Measurements from ENCODE around the gene CHAD.
"Not testable (repeated sequence)": the region's sequence is repeated elsewhere in the genome, so short reads cannot be mapped to it uniquely, and the experiment has no call there.

The CHAD gene

DNA sequence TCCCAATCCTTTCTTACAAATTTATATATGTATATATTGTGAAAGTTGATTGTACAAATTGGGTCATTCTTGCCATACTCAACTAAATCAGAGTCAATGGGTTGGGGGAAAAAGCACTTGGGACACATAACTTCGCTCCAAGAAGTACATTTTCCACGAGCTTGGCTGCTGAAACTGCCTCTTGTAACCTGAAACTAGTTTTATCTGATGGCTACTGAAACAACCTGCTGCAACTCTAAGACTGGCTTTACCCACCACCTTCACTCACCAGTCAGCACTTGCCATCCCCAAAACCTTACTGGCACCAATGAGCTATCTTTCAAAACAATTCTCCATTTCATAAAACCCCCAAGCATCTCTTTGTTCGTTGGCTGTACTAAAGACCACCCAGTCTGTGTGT is 25.1 kb upstream of the CHAD start:
- no peak for DNase-seq (ENCODE audit: low spot score)

DNA sequence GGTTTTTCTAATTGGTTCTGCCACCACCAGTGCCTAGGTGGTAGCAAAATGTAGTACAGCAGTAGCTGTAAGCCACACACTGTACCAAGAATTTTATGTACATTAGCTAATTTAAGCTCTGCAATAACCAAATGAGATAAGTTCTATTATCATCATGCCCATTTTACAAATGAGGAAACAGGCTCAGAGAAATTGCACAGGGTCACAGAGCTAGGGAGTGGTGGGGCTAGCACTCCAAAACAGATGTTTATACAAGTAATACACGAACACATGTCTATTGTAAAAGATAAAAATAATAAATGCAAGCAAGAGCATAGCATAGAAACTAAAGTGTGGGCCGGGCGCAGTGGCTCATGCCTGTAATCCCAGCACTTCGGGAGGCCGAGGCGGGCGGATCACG is 23.5 kb upstream of the CHAD start:
- no peak for DNase-seq (ENCODE audit: low spot score)

GRCh38 chr17:50491505-50491904 is 22.8 kb upstream of the CHAD start:
- no peak for DNase-seq (ENCODE audit: low spot score)

GRCh38 chr17:50488880-50489279 is 20.2 kb upstream of the CHAD start:
- no peak for DNase-seq (ENCODE audit: low spot score)

DNA sequence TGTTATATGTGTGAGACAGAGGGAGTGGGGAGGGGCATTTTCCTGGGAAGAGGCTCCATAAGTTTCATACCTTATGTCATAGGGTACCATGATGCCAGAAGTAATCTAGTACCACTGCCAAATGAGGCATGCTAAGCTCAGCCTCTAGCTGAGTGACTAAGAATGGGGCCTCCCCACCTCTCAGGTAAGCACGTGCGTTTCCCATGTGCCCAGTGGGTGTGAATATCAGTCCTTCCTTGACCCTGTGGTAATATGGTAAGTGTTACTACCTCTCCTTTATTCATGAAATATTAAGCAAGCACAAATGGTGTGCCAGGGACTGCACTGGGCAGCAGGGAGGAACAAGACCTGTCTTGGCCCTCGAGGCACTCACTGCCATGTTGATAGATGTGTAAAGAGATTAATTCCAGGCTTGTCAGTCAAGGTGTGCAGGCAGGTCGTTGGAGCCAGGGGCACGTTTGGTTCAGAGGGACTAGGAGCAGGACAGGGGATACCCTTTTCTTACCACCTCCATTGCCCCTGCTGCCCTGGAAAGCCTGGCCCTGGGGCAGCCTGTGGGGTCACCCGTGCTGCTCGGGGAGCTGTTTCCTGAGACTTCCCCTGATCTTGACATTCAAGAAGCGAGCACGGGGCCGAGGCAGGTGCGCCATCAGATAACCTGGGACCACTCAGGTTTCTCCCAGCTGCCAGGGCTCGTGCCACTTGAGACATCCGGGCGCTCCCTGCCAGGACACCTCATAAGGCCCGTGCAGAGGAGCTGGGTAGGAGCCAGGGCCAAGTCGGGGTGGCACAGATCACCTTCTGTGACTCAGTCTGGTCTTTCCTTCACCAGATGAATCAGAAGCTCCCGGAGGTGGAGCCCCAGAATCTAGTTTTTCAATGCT is 18.8 kb upstream of the CHAD start:
- DNase-seq (ENCODE audit: low spot score): no peak

DNA sequence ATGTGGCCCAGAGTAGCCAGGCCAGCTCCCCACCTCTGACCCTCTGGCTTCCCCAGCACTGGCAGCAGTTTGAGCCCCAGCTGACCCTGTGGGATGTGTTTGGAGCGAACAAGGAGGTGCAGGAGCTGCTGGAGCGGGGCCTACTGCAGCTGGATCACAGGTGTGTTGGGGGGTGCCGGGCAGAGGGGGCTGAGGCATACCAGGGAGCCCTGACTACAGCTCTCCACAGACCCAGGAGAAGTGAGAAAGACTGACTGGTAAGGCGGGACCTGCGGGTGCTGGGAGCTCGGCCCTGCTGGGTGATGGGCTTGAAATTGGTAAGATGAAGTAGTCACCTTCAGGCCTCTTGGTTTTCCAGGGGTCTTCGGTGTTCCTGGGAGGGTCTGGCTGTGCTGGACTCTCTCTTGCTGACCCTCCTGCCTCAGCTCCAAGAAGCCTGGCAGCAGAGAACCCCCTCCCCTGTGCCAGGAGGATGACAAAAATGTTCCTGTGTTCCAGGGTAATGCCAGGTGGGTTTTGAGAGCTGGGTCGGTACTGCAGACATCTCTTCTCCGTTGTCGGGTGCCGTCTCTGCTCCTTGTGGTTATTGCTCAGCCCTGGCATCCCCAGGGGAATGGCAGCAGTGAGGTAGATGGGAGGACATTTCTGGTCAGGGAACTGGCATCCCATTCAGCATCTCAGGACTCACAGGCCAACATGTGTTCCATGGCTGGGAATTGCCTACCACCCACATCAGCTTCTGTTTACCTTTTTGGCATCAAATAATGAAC is 15.9 kb upstream of the CHAD start:
- DNase-seq (ENCODE audit: low spot score): no peak

DNA sequence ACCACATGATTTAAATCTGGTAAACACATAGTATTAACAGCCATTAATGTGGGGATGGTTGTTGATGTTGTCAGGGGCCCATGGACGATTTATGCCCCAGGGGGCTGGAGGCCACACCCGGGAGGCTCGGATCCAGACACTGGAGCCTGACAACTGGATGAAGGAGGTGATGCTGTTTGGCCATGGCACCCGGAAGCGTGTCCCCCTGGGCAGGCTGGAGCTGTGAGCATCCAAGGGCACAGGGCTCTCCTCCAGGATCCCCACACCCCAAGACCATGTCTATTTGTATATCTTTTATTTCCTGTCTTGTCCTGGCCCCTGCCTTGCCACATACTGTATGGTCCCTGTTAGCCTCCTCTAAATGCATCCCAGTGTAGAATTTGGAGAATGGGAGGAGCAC is 14.6 kb upstream of the CHAD start:
- no peak for DNase-seq (ENCODE audit: low spot score)

GRCh38 chr17:50482516-50482915 is 13.8 kb upstream of the CHAD start:
- DNase-seq (ENCODE audit: low spot score): peak; percentile 87

- no peak for DNase-seq (ENCODE audit: low spot score)
These were observed 13.4 kb upstream of the CHAD start for GRCh38 chr17:50482110-50482509.

- no peak for DNase-seq (ENCODE audit: low spot score)
These were observed 13.0 kb upstream of the CHAD start for GRCh38 chr17:50481648-50482047.

DNA sequence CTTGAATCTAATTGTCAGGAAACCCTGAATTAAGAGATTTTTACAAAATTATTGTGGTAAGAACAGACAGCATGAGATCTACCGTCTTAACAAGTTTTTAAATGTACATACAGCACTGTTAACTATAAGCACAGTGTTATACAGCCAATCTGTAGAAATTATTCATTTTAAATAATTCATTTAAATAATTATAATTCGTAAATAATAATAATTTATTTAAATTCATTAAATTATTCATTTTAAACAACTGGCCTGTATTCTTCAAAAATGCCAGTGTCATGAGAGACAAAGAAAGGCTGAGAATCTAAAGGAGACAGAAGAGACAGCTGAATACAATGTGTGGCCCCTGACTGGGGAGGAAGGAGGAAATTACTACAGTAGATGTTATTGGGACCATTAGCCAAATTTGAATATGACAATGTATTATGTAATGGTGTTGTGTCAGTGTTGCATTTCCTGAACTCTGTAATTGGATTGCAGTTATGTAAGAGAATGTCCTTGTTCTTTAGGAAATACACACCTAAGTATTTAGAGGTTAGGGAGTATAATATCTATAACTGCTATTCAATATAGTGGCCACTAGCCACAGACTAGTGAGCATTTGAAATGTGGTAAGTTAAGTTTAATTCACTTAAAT is 12.3 kb upstream of the CHAD start:
- DNase-seq (ENCODE audit: low spot score): no peak

DNA sequence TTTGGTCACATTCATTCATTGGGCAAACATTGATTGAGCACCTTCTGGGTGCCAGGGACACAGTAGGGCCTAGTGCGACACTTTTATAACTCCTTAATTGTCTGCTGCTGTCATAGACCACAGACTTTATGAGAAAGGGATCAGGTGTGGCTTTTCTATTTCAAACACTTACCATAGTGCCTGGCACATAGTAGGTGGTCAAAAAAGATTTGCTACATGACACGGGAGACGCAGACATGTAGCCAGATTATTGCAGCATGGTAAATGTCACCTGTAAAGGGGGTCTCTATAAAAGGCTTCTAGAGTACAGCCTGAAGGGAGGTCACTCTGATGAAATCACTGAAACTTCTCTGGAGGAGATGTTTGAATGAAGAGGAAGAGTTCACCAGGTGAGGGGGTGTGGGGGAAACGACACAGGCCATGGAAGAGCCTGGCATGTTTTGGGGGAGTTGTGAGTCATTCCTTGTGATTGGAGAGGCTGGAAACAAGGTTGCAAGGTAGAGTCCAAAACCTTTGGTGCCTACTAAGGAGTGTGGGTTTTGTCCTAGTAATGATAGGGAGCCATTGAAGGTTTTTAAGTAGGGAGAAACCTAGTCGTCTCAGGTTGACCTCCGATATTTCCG is 11.6 kb upstream of the CHAD start:
- DNase-seq (ENCODE audit: low spot score): no peak

- peak; percentile 78 for DNase-seq (ENCODE audit: low spot score)
These were observed 11.0 kb upstream of the CHAD start for GRCh38 chr17:50479522-50480141.

DNA sequence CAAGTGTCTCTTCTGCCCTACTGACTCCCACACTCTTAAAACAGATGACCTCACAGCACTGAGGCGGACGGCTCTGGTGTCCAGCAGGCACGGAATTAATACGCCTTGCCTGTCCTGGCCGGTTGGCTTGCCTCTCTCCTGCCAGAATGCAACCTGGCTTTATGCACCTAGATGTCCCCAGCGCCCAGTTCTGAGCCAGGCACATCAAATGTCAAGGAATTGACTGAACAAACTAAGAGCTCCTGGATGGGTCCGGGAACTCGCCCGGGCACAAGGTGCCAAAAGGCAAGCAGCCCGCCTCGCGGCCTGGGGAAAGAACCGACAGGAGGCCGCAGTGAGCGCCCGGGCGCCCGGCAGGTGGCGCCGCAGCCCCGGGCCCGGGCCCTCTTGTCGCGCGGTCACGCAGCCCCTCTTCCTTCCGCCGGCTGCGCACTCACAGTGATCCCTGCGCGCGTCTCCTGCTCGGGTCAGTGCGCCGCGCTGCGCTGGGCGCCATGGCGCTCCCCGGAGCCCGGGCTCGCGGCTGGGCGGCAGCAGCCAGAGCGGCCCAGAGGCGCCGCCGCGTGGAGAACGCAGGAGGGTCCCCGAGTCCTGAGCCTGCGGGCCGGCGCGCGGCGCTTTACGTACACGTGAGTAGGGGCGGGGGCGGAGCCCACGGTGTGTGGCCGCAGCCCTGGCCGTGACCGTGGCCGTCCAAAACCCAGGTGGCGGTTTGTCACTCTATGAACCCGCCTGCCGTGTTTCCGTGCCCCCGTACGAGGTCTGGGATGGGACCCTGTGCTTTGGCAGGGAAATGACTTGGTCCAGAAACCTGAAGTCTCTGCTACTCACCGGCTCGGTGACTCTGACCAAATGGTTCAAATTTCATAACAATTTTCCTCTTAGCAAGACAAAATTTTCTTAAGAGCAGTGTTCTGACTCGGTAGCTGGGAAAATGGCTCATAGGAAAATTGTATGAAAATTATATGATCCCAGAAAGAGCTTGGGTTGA is 10.0 kb upstream of the CHAD start, which contains the start of gene RSAD1:
Gene RSAD1, plus strand, starts transcription at position 470 of the 991 bp plus-strand sequence. Its CDS starts 25 bp downstream, at position 495.
- DNase-seq (ENCODE audit: low spot score): peak; percentile 60

GRCh38 chr17:50477976-50478375 is 9.3 kb upstream of the CHAD start:
- no peak for DNase-seq (ENCODE audit: low spot score)

- no peak for DNase-seq (ENCODE audit: low spot score)
These were observed 8.1 kb upstream of the CHAD start for GRCh38 chr17:50476545-50477315.

DNA sequence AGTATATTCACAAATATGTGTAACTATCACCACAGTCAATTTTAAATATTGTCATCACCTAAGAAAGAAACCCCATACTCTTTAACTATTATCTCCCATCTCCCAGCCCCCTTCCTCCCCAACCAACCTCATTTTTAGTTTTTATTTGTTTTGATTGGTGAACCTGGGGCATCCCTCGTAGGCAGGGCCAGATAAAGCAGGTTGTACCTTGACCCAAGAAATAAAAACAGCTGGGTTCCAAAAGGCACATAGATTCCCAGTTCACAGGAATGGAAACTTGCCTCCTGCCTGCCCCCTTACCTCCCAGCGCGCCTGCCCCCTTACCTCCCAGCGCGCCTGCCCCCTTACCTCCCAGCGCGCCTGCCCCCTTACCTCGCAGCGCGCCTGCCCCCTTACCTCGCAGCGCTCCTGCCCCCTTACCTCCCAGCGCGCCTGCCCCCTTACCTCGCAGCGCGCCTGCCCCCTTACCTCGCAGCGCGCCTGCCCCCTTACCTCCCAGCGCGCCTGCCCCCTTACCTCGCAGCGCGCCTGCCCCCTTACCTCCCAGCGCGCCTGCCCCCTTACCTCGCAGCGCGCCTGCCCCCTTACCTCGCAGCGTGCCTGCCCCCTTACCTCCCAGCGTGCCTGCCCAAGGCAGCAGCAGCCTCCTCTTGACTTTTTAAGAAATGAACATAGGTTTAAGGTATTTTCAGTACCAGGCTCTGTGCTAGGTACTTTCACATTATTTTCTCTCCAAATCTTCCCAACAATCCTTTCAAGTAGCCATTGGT is 7.3 kb upstream of the CHAD start:
- not testable (repeated sequence) for DNase-seq (ENCODE audit: low spot score)

- no peak for DNase-seq (ENCODE audit: low spot score)
These were observed 6.7 kb upstream of the CHAD start for GRCh38 chr17:50475362-50475761.

GRCh38 chr17:50474523-50474922 is 5.8 kb upstream of the CHAD start:
- DNase-seq (ENCODE audit: low spot score): no peak

Measured in COLO829 (cell line).